Activated CD8-positive, alpha-beta T cell treated with anti-CD3 and anti-CD28 coated beads for 36 hours (primary cell): ENCODE results near the gene HTRA3. TPM values are rescaled to one million over a fixed set of nuclear protein-coding genes. Genes with fewer than 3 reads are reported as not detected.

ENCODE experiments used
- ATAC-seq: fragments of 200-7000 bp; cut with Tn5 transposase; one replicate; pipeline ENCODE4 v1.10.0; 2021; ENCODE audit warnings: mild to moderate bottlenecking, moderate library complexity
- CTCF ChIA-PET: fragments of 350-600 bp; sonication (Branson Sonifier 250); formaldehyde crosslinking; loops from one replicate; lab custom pipeline; 2021; ENCODE audit warnings: antibody characterized with exemption; lab: Charles Lee
- POLR2A ChIA-PET: fragments of 350-600 bp; sonication (Branson Sonifier 250); formaldehyde crosslinking; loops from one replicate; lab custom pipeline; 2021; ENCODE audit warnings: antibody characterized with exemption; lab: Charles Lee
- DNase-seq: peaks from one replicate; pipeline ENCODE4 v3.0.0-alpha.2; 2020
- H3K27ac Mint-ChIP-seq: one replicate; pipeline ENCODE4 v1.8.0; 2021; ENCODE audit warnings: mild to moderate bottlenecking, mixed read lengths
- H3K27me3 Mint-ChIP-seq: one replicate; pipeline ENCODE4 v1.8.0; 2021; ENCODE audit warnings: mixed read lengths
- H3K36me3 Mint-ChIP-seq: one replicate; pipeline ENCODE4 v1.8.0; 2021; ENCODE audit warnings: low read depth, mixed read lengths
- H3K4me1 Mint-ChIP-seq: one replicate; pipeline ENCODE4 v1.8.0; 2021; ENCODE audit warnings: low read depth, mixed read lengths
- H3K4me3 Mint-ChIP-seq: one replicate; pipeline ENCODE4 v1.8.0; 2021; ENCODE audit warnings: mild to moderate bottlenecking, moderate library complexity, mixed read lengths
- H3K9me3 Mint-ChIP-seq: one replicate; pipeline ENCODE4 v1.8.0; 2021; ENCODE audit warnings: mixed read lengths
- CTCF ChIP-seq: fragments of 200-600 bp; IDR thresholded peaks from one replicate; pipeline ENCODE4 v1.8.0; 2022; ENCODE audit warnings: antibody characterized with exemption, mild to moderate bottlenecking
- intact Hi-C: fragments of 100-400 bp; cut with micrococcal nuclease; formaldehyde crosslinking; loops from one replicate; pipeline ENCODE4 v1.10.0; 2022
- total RNA-seq, 2 experiments: library from RNA; stranded (reverse); gene quantifications; one replicate each; pipeline ENCODE4 v1.2.3, GENCODE V29; 2021

HTRA3 gene
- total RNA-seq, 2 experiments from 2014 or later = 0.11 TPM; not detected in 1

- no peaks in the 10 kb centered on the region for H3K9me3 Mint-ChIP-seq
- no peak for TF ChIP-seq CTCF
- ChIA-PET CTCF (interaction anchor here (1.2 kb wide), 2 partner anchors 23 to 29 kb away, joined by 3 read pairs; no protein-coding TSS in a partner anchor), POLR2A (interaction anchor here (0.6 kb wide), 1 partner anchor 138 kb away, joined by 3 read pairs; no protein-coding TSS in a partner anchor)
- H3K4me1 Mint-ChIP-seq = no peaks in the 10 kb centered on the region
- ATAC-seq = no peak
- intact Hi-C loops = no loop called here
- no peak overlapping the region for H3K4me3 Mint-ChIP-seq
- no peaks in the 10 kb centered on the region for H3K27me3 Mint-ChIP-seq
- H3K27ac Mint-ChIP-seq = no peak overlapping the region
- no peaks in the 10 kb centered on the region for H3K36me3 Mint-ChIP-seq
- DNase-seq = no peak
Measured at GRCh38 chr4:8290701-8290970, 21.1 kb downstream of the HTRA3 start.

GRCh38 chr4:8291036-8291682 lies 21.6 kb downstream of the HTRA3 start:
- ATAC-seq (no peak), DNase-seq (no peak)
- POLR2A ChIA-PET = interaction anchor here (0.6 kb wide), 1 partner anchor 138 kb away, joined by 3 read pairs; no protein-coding TSS in a partner anchor
- CTCF ChIA-PET = interaction anchor here (1.2 kb wide), 1 partner anchor 29 kb away, joined by 3 read pairs; no protein-coding TSS in a partner anchor
- no peak overlapping the region for H3K27ac Mint-ChIP-seq
- H3K4me3 Mint-ChIP-seq = no peak overlapping the region
- no peaks in the 10 kb centered on the region for H3K27me3 Mint-ChIP-seq
- H3K9me3 Mint-ChIP-seq = no peaks in the 10 kb centered on the region
- intact Hi-C loops = no loop called here
- no peak for TF ChIP-seq CTCF
- H3K4me1 Mint-ChIP-seq = no peaks in the 10 kb centered on the region
- no peaks in the 10 kb centered on the region for H3K36me3 Mint-ChIP-seq

- no peak overlapping the region for H3K27ac Mint-ChIP-seq
- POLR2A ChIA-PET = no interaction called here
Measured at GRCh38 chr4:8291701-8292477, 22.3 kb downstream of the HTRA3 start.

GRCh38 chr4:8292478-8293107 lies 23.0 kb downstream of the HTRA3 start:
- ChIA-PET CTCF (no interaction called here), POLR2A (no interaction called here)
- intact Hi-C loops = no loop called here
- Mint-ChIP-seq H3K27ac (no peak overlapping the region), H3K4me1 (no peaks in the 10 kb centered on the region), H3K4me3 (no peak overlapping the region), H3K9me3 (no peaks in the 10 kb centered on the region), H3K36me3 (no peaks in the 10 kb centered on the region), H3K27me3 (no peaks in the 10 kb centered on the region)
- no peak for TF ChIP-seq CTCF
- DNase-seq (no peak), ATAC-seq (no peak)

More at GRCh38 chr4:8291701-8292477, 22.3 kb downstream of the HTRA3 start:
- no peak for TF ChIP-seq CTCF
- H3K9me3 Mint-ChIP-seq = no peaks in the 10 kb centered on the region
- no peak overlapping the region for H3K4me3 Mint-ChIP-seq
- no peaks in the 10 kb centered on the region for H3K27me3 Mint-ChIP-seq
- CTCF ChIA-PET = interaction anchor here (1.2 kb wide), 1 partner anchor 30 kb away, joined by 3 read pairs; no protein-coding TSS in a partner anchor
- no peaks in the 10 kb centered on the region for H3K4me1 Mint-ChIP-seq
- no peaks in the 10 kb centered on the region for H3K36me3 Mint-ChIP-seq
- no peak for DNase-seq
- intact Hi-C loops = no loop called here
- no peak for ATAC-seq
